Measurements from ENCODE around the gene CPVL.

CPVL gene

DNA sequence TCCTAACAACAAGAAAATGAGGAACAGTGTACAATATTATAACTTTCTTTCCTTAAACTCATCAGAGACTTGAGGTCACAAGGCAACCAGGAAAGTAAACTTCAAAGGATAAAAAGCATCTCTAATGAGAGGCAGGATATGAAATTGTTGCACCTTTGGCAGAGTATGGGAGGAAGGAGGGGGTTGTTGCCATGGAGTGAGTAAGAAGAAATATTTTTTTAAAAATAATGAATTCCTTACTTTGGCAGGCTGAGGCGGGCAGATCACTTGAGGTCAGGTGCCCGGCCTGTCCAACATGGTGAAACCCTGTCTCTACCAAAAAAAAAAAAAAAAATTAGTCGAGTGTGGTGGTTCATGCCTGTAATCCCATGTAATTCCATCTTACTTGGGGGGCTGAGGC lies 27.1 kb upstream of the CPVL start:
- no peaks in the 10 kb centered on the region for H3K36me3 ChIP-seq (ENCODE audit: control insufficient read depth, low read length)
- no peak overlapping the region for H3K27ac ChIP-seq (ENCODE audit: low read depth, low read length)
- H3K27me3 ChIP-seq (ENCODE audit: control insufficient read depth, low read length): no peaks in the 10 kb centered on the region
- H3K9me2 ChIP-seq (replicated peaks; ENCODE audit: control insufficient read depth, low read length): no peaks in the 10 kb centered on the region
- no peaks in the 10 kb centered on the region for H3K9me3 ChIP-seq (ENCODE audit: control insufficient read depth, insufficient read depth, low read length)
- H3K4me1 ChIP-seq (ENCODE audit: control insufficient read depth, low read length): no peaks in the 10 kb centered on the region
- H4K20me1 ChIP-seq (ENCODE audit: control insufficient read depth, insufficient read depth, low read depth, low read length): no peaks in the 10 kb centered on the region
- TF ChIP-seq EZH2phosphoT487 (IDR thresholded peaks at IDR 0.05; ENCODE audit: borderline replicate concordance, low read length): no peak
- TF ChIP-seq, protein P1, sequence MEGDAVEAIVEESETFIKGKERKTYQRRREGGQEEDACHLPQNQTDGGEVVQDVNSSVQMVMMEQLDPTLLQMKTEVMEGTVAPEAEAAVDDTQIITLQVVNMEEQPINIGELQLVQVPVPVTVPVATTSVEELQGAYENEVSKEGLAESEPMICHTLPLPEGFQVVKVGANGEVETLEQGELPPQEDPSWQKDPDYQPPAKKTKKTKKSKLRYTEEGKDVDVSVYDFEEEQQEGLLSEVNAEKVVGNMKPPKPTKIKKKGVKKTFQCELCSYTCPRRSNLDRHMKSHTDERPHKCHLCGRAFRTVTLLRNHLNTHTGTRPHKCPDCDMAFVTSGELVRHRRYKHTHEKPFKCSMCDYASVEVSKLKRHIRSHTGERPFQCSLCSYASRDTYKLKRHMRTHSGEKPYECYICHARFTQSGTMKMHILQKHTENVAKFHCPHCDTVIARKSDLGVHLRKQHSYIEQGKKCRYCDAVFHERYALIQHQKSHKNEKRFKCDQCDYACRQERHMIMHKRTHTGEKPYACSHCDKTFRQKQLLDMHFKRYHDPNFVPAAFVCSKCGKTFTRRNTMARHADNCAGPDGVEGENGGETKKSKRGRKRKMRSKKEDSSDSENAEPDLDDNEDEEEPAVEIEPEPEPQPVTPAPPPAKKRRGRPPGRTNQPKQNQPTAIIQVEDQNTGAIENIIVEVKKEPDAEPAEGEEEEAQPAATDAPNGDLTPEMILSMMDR (IDR thresholded peaks at IDR 0.05; ENCODE audit: low read depth, low read length, poor library complexity, severe bottlenecking): no peak
- H3K4me2 ChIP-seq (ENCODE audit: low read length): no peak overlapping the region
- no peaks in the 10 kb centered on the region for H3K79me2 ChIP-seq (ENCODE audit: control insufficient read depth, low read length)
- H3K4me3 ChIP-seq (ENCODE audit: low read length): no peak overlapping the region
- no peaks in the 10 kb centered on the region for H3F3A ChIP-seq (ENCODE audit: control insufficient read depth, insufficient read depth)

DNA sequence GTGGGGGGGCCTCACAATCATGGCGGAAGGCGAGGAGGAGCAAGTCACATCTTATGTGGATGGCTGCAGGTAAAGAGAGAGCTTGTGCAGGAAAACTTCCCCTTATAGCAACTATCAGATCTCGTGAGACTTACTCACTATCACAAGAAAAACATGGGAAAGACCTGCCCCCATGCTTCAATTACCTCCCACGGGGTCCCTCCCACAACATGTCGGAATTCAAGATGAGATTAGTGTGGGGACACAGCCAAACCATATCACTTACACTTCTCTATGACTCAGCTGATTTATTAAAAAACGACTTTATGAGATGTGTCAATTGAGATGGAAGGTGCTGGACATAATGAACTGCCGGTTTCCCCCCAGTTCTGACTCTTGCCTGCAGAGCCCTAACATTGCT lies 24.4 kb upstream of the CPVL start:
- H3K4me3 ChIP-seq (ENCODE audit: low read length): no peak overlapping the region
- H3K36me3 ChIP-seq (ENCODE audit: control insufficient read depth, low read length): no peaks in the 10 kb centered on the region
- no peaks in the 10 kb centered on the region for H3K79me2 ChIP-seq (ENCODE audit: control insufficient read depth, low read length)
- no peak for TF ChIP-seq EZH2phosphoT487 (IDR thresholded peaks at IDR 0.05; ENCODE audit: borderline replicate concordance, low read length)
- H3K4me1 ChIP-seq (ENCODE audit: control insufficient read depth, low read length): no peaks in the 10 kb centered on the region
- H3K27ac ChIP-seq (ENCODE audit: low read depth, low read length): no peak overlapping the region
- no peaks in the 10 kb centered on the region for H3K27me3 ChIP-seq (ENCODE audit: control insufficient read depth, low read length)
- H3K4me2 ChIP-seq (ENCODE audit: low read length): no peak overlapping the region
- H3K9me3 ChIP-seq (ENCODE audit: control insufficient read depth, insufficient read depth, low read length): 0 out of 2 replicates have a peak, but pooled peaks cover 3% of the 10 kb centered on the region
- no peaks in the 10 kb centered on the region for H4K20me1 ChIP-seq (ENCODE audit: control insufficient read depth, insufficient read depth, low read depth, low read length)
- H3K9me2 ChIP-seq (replicated peaks; ENCODE audit: control insufficient read depth, low read length): no peaks in the 10 kb centered on the region
- H3F3A ChIP-seq (ENCODE audit: control insufficient read depth, insufficient read depth): no peaks in the 10 kb centered on the region

DNA sequence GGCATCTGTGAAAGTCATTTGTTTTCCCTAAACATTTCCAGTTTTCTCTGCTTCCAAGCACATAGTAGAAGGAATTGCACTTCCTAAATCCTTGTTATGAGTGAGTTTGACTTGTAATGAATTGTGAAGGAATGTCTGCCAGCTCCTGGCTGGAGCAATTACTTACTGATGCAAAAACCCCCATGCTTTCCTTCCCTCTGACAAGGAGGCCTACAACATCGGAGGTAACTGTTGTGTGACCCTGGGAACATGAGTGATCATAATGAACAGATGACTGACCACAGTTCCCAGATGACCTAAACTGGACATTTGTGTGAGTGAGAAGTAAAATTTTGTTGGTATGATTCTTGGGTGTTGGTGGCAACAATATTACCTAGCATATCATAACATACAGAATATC lies 21.4 kb upstream of the CPVL start:
- Histone ChIP-seq H3F3A (ENCODE audit: control insufficient read depth, insufficient read depth) (no peaks in the 10 kb centered on the region), H3K36me3 (ENCODE audit: control insufficient read depth, low read length) (no peaks in the 10 kb centered on the region), H3K9me3 (ENCODE audit: control insufficient read depth, insufficient read depth, low read length) (0 out of 2 replicates have a peak, but pooled peaks cover 6% of the 10 kb centered on the region), H3K27me3 (ENCODE audit: control insufficient read depth, low read length) (no peaks in the 10 kb centered on the region), H3K4me3 (ENCODE audit: low read length) (no peak overlapping the region), H3K4me2 (ENCODE audit: low read length) (no peak overlapping the region), H3K9me2 (replicated peaks; ENCODE audit: control insufficient read depth, low read length) (no peaks in the 10 kb centered on the region), H4K20me1 (ENCODE audit: control insufficient read depth, insufficient read depth, low read depth, low read length) (no peaks in the 10 kb centered on the region), H3K4me1 (ENCODE audit: control insufficient read depth, low read length) (no peaks in the 10 kb centered on the region), H3K79me2 (ENCODE audit: control insufficient read depth, low read length) (no peaks in the 10 kb centered on the region), H3K27ac (ENCODE audit: low read depth, low read length) (no peak overlapping the region)
- TF ChIP-seq EZH2phosphoT487 (IDR thresholded peaks at IDR 0.05; ENCODE audit: borderline replicate concordance, low read length): no peak
- TF ChIP-seq, protein P1 (IDR thresholded peaks at IDR 0.05; ENCODE audit: low read depth, low read length, poor library complexity, severe bottlenecking): no peak

DNA sequence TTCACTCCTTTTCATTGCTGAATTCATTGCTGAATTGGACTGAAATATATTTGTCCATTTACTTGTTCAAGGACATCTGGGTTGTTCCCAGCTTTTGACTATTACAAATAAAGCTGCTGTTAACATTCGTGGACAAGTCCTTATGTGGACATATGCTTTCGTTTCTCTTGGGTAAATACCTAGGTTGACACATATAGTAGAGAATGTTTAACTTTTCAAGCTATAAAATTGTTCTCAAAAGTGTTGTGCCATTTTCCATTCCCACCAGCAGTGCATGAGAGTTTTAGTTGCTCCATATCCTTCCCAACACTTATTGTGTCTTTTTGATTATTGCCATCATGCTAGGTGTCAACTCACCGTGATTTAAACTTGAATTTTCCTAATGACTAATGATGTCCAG lies 17.5 kb upstream of the CPVL start:
- TF ChIP-seq, protein P1 (IDR thresholded peaks at IDR 0.05; ENCODE audit: low read depth, low read length, poor library complexity, severe bottlenecking): no peak
- no peak for TF ChIP-seq EZH2phosphoT487 (IDR thresholded peaks at IDR 0.05; ENCODE audit: borderline replicate concordance, low read length)
- no peak overlapping the region for H3K4me2 ChIP-seq (ENCODE audit: low read length)
- 0 out of 2 replicates have a peak, but pooled peaks cover 6% of the 10 kb centered on the region for H3K9me3 ChIP-seq (ENCODE audit: control insufficient read depth, insufficient read depth, low read length)
- H3F3A ChIP-seq (ENCODE audit: control insufficient read depth, insufficient read depth): no peaks in the 10 kb centered on the region
- no peaks in the 10 kb centered on the region for H3K36me3 ChIP-seq (ENCODE audit: control insufficient read depth, low read length)
- H3K4me3 ChIP-seq (ENCODE audit: low read length): no peak overlapping the region
- no peaks in the 10 kb centered on the region for H3K4me1 ChIP-seq (ENCODE audit: control insufficient read depth, low read length)
- H3K79me2 ChIP-seq (ENCODE audit: control insufficient read depth, low read length): no peaks in the 10 kb centered on the region
- no peak overlapping the region for H3K27ac ChIP-seq (ENCODE audit: low read depth, low read length)
- no peaks in the 10 kb centered on the region for H3K27me3 ChIP-seq (ENCODE audit: control insufficient read depth, low read length)
- no peaks in the 10 kb centered on the region for H4K20me1 ChIP-seq (ENCODE audit: control insufficient read depth, insufficient read depth, low read depth, low read length)
- no peaks in the 10 kb centered on the region for H3K9me2 ChIP-seq (replicated peaks; ENCODE audit: control insufficient read depth, low read length)
